Measurements from ENCODE around the gene SPTBN1. TPM values are rescaled to one million over a fixed set of nuclear protein-coding genes. Genes with fewer than 3 reads are reported as not detected.

SPTBN1 gene
- total RNA-seq, 4 donors from 2014 or later = 353 to 606 (median 498) TPM

- 0% methylated on average over 1 of the region's 1 CpG; no CpG with 5 or more reads in 1 of the 2 donors for WGBS, 2 donors (ENCODE audit: low coverage in 1 of 2)
- Histone ChIP-seq H3K27ac (peak overlapping the region; percentile 65 to 76 (median 68)), H3K9me3 (no peaks in the 10 kb centered on the region), H3K4me1 (peaks cover 28 to 98% (median 48%) of the 10 kb centered on the region in 3 donors), H3K4me3 (no peak overlapping the region), H3K27me3 (no peaks in the 10 kb centered on the region), H3K36me3 (no peaks in the 10 kb centered on the region)
- TF ChIP-seq, protein P1, sequence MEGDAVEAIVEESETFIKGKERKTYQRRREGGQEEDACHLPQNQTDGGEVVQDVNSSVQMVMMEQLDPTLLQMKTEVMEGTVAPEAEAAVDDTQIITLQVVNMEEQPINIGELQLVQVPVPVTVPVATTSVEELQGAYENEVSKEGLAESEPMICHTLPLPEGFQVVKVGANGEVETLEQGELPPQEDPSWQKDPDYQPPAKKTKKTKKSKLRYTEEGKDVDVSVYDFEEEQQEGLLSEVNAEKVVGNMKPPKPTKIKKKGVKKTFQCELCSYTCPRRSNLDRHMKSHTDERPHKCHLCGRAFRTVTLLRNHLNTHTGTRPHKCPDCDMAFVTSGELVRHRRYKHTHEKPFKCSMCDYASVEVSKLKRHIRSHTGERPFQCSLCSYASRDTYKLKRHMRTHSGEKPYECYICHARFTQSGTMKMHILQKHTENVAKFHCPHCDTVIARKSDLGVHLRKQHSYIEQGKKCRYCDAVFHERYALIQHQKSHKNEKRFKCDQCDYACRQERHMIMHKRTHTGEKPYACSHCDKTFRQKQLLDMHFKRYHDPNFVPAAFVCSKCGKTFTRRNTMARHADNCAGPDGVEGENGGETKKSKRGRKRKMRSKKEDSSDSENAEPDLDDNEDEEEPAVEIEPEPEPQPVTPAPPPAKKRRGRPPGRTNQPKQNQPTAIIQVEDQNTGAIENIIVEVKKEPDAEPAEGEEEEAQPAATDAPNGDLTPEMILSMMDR (IDR thresholded peaks at IDR 0.05) = no peak
- TF ChIP-seq POLR2A (IDR thresholded peaks at IDR 0.05) (no peak), EP300 (IDR thresholded peaks at IDR 0.05) (no peak), POLR2AphosphoS5 (IDR thresholded peaks at IDR 0.05) (no peak)
- peak; percentile 59 for ATAC-seq
Observed at GRCh38 chr2:54471221-54471711, 15.1 kb downstream of the SPTBN1 start.

GRCh38 chr2:54473851-54474250 lies 17.7 kb downstream of the SPTBN1 start:
- no peaks in the 10 kb centered on the region for H3K36me3 ChIP-seq

GRCh38 chr2:54475285-54475684 lies 19.2 kb downstream of the SPTBN1 start:
- Histone ChIP-seq H3K4me3 (no peak overlapping the region), H3K27ac (peak overlapping the region in 2 of 4 donors; percentile 5 to 44), H3K4me1 (peaks cover 31 to 99% (median 50%) of the 10 kb centered on the region in 3 donors), H3K9me3 (no peaks in the 10 kb centered on the region), H3K36me3 (no peaks in the 10 kb centered on the region), H3K27me3 (no peaks in the 10 kb centered on the region)
- TF ChIP-seq POLR2AphosphoS5 (IDR thresholded peaks at IDR 0.05) (no peak), POLR2A (IDR thresholded peaks at IDR 0.05) (no peak), EP300 (IDR thresholded peaks at IDR 0.05) (no peak)
- TF ChIP-seq, protein P1 (IDR thresholded peaks at IDR 0.05) = no peak
- no peak for ATAC-seq
- WGBS, 2 donors (ENCODE audit: low coverage in 1 of 2) = 42 to 43% methylated on average over 3 of the region's 3 CpGs

More at GRCh38 chr2:54473851-54474250, 17.7 kb downstream of the SPTBN1 start:
- Histone ChIP-seq H3K27me3 (no peaks in the 10 kb centered on the region), H3K4me1 (peaks cover 38 to 99% (median 56%) of the 10 kb centered on the region in 3 donors), H3K9me3 (no peaks in the 10 kb centered on the region), H3K27ac (peak overlapping the region in 3 of 4 donors; percentile 25 to 61 (median 29)), H3K4me3 (no peak overlapping the region)
- TF ChIP-seq, protein P1 (IDR thresholded peaks at IDR 0.05) = no peak
- TF ChIP-seq POLR2A (IDR thresholded peaks at IDR 0.05) (no peak), EP300 (IDR thresholded peaks at IDR 0.05) (no peak), POLR2AphosphoS5 (IDR thresholded peaks at IDR 0.05) (no peak)
- WGBS, 2 donors (ENCODE audit: low coverage in 1 of 2) = 80% methylated on average over 1 of the region's 1 CpG; no CpG with 5 or more reads in 1 of the 2 donors
- ATAC-seq = no peak

GRCh38 chr2:54475919-54476318 lies 19.8 kb downstream of the SPTBN1 start:
- Histone ChIP-seq H3K9me3 (no peaks in the 10 kb centered on the region), H3K36me3 (no peaks in the 10 kb centered on the region), H3K27ac (peak overlapping the region in 3 of 4 donors; percentile 0 to 44 (median 30)), H3K4me1 (peaks cover 25 to 99% (median 51%) of the 10 kb centered on the region in 3 donors), H3K27me3 (no peaks in the 10 kb centered on the region), H3K4me3 (no peak overlapping the region)
- WGBS, 2 donors (ENCODE audit: low coverage in 1 of 2) = 82 to 90% methylated on average over 2 to 5 of the region's 5 CpGs
- ATAC-seq = no peak
- TF ChIP-seq, protein P1 (IDR thresholded peaks at IDR 0.05) = no peak
- TF ChIP-seq EP300 (IDR thresholded peaks at IDR 0.05) (no peak), POLR2AphosphoS5 (IDR thresholded peaks at IDR 0.05) (no peak), POLR2A (IDR thresholded peaks at IDR 0.05) (no peak)

DNA sequence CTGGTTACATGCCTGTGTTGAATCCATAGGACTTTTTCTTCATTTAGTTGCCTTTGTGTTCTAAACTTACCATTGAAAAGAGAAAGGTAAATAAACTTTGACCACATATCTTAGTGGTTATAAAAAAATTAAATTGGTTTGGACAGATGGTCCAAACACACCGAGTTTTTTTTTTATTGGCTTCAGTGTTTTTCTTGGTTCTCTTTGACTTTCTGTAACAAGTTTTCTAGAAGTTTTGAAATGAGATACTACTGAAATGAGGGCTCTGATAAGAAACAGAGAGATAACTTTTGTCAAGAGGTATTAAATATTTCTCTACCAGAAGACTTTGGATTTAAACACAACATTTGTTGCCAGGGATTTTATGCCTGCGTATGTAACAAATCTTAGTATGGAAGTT lies 20.7 kb downstream of the SPTBN1 start:
- Histone ChIP-seq H3K27ac (peak overlapping the region in 2 of 4 donors; percentile 18 to 41), H3K9me3 (no peaks in the 10 kb centered on the region), H3K27me3 (no peaks in the 10 kb centered on the region), H3K4me1 (peaks cover 19 to 100% (median 45%) of the 10 kb centered on the region in 3 donors), H3K4me3 (no peak overlapping the region), H3K36me3 (no peaks in the 10 kb centered on the region)
- TF ChIP-seq EP300 (IDR thresholded peaks at IDR 0.05) = no peak
- no peak for TF ChIP-seq POLR2AphosphoS5 (IDR thresholded peaks at IDR 0.05)
- TF ChIP-seq POLR2A (IDR thresholded peaks at IDR 0.05) = no peak
- TF ChIP-seq, protein P1 (IDR thresholded peaks at IDR 0.05) = no peak
- WGBS, 2 donors (ENCODE audit: low coverage in 1 of 2) = 26 to 40% methylated on average over 2 of the region's 2 CpGs
- no peak for ATAC-seq

Data from gastroesophageal sphincter (tissue), 4 donors.